Urothelium cell line (cell line): Measurements from ENCODE around the gene PRKAB1.

Experiments used
- DNase-seq: peaks from one replicate; pipeline ENCODE4 v3.0.0; 2011; ENCODE audit warnings: low spot score, mixed read lengths
- FAIRE-seq: peaks from 2 replicates; lab custom pipeline; 2011; peaks lifted over from hg19 to GRCh38; lab: Jason Lieb, UNC

The PRKAB1 gene

GRCh38 chr12:119710965-119711551 lies 43.1 kb downstream of the PRKAB1 start:
- no peak for FAIRE-seq
- no peak for DNase-seq

GRCh38 chr12:119711693-119712092 lies 43.8 kb downstream of the PRKAB1 start:
- no peak for DNase-seq
- FAIRE-seq, result no peak

DNA sequence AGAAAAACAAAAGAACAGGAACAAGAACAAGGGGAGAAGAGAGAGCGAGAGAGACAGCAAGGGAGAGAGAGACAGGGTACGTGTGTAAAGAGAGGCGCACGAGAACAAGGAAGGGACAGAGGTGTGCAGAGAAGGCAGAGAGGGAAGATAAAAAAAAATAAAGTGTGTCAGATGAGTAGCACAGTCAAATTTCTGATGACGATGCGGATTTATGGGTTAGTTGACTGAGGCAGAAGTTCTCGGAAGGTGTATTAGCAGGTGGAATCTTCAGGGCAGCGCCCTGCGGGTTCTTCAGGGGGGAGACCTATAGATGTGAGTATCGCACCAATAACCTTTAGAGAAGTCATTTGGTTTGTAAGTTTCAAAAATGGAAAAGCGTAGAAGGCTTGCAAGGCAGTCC lies 44.8 kb downstream of the PRKAB1 start:
- FAIRE-seq (no peak), DNase-seq (no peak)

- DNase-seq, result no peak
- no peak for FAIRE-seq
Measured at GRCh38 chr12:119713551-119714031, 45.7 kb downstream of the PRKAB1 start.

GRCh38 chr12:119714614-119715267 lies 46.8 kb downstream of the PRKAB1 start:
- DNase-seq (no peak), FAIRE-seq (no peak)

- no peak for FAIRE-seq
- peak; percentile 21 for DNase-seq
Measured at GRCh38 chr12:119715268-119715620, 47.3 kb downstream of the PRKAB1 start.

DNA sequence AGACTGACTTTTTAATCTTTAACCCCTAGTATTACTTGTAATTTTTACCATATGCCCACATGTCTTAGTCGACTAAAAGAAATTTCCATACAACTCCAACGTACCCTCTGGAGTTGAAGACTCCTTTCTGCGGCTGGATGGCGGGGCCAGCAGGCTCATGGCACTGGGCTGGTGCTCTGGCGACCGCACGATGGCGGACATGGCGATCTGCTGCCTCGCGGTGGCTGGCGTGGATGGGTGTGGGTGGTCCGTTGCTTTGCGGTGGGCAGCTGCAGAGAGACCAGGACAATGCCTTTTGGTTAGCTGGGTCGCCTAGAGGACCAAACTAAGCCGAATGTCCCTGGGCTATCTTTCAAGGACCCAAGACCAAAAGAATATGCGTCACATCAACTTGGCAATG lies 50.2 kb downstream of the PRKAB1 start:
- FAIRE-seq, result no peak
- DNase-seq, result no peak

GRCh38 chr12:119720349-119720748 lies 52.4 kb downstream of the PRKAB1 start:
- FAIRE-seq (no peak), DNase-seq (no peak)

DNA sequence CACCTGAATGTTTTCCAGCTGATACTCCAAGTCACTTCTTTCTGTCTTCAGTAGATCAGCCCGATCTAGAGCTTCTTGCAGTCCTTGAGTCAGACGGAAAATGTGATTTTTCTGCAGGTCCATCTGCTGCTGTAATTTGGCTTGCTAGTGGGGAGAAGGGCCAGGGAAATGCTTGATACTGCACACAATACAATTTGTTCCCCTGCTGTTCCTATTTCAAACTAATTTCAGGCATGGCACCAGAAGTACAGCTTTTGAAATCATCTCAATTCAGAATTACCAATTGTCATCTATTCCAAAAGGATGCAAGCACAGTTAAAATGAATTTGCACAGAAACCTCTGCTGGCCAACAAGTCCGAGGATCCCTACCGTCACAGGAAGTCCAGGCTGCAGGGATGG lies 53.4 kb downstream of the PRKAB1 start:
- no peak for FAIRE-seq

GRCh38 chr12:119725523-119725922 lies 57.6 kb downstream of the PRKAB1 start:
- DNase-seq (no peak), FAIRE-seq (no peak)

More for the DNA sequence above, 53.4 kb downstream of the PRKAB1 start:
- no peak for DNase-seq

DNA sequence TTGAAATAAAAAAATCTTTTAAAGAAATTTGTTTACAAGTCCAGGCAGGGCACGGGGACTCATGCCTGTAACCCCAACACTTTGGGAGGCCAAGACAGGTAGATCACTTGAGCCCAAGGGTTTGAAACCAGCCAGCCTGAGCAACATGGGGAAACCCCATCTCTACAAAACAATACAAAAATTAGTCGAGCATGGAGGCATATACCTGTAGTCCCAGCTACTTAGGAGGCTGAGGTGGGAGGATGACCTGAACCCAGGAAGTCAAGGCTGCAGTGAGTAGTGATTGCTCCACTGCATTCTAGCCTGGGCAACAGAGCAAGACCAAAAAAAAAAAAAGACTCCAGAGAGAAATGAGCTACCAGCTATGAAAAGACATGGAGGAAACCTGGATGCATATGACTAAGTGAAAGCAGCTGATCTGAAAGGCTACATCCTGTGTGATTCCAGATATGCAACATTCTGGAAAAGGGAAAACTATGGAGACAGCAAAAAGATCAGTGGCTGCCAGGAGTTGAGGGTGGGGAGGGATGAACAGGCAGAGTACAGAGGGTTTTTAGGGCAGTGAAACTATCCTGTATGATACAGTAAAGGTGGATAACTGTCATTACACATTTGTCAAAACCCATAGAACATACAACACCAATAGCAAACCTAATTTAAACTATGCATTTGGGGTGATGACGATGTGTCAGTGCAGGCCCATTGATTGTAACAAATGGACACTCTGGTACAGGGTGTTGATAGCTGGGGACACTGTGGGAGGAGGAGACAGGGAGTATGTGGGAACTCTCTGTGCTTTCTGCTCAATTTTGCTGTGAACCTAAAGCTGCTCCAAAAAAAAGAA lies 59.9 kb downstream of the PRKAB1 start:
- no peak for FAIRE-seq

DNA sequence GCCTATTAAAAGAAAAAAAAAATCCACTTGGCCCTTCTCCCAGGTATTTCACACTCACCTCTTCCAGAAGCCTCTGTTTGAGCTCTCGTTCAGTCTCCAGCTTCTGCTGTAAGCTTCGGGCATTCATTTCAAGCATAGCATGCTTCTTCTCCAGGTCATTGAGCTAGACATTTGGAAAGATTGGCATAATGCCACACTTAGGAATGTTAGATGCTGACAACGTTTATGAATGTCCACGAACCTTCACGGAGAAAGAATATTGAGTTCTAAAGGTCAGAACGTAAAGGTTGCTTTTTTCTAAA lies 60.5 kb downstream of the PRKAB1 start:
- FAIRE-seq, result no peak
- no peak for DNase-seq

More for the DNA sequence above, 59.9 kb downstream of the PRKAB1 start:
- DNase-seq, result no peak

- DNase-seq (no peak), FAIRE-seq (no peak)
Measured at GRCh38 chr12:119729871-119730270, 61.9 kb downstream of the PRKAB1 start.

DNA sequence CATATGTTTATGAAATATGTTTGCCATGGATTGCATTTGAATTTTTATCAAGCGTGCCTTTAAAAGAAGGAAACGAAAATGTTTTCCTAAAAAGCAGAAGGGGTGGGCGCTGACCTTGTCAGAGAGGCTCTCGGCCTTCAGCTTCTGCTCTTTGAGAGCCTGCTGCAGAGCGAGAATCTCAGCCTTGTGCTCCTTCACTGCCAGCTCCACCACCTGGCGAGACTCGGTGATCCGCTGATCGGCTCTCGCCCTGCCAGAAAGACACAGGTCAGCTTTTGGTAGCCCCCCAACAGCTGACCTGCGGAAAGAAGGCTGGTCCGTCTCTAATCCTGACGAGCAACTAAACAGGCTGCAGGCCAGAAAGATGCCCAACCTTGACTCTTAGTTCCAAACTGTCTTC lies 62.4 kb downstream of the PRKAB1 start:
- FAIRE-seq (no peak), DNase-seq (no peak)
